A549 (cell line): ENCODE data around the gene RPL18. TPM values are rescaled to one million over a fixed set of nuclear protein-coding genes. Genes with fewer than 3 reads are reported as not detected.

Experiments
- ATAC-seq, 2 experiments: fragments of 200-7000 bp in 1 of 2; fragments of >200 bp in 1 of 2; cut with Nextera tagmentation in 1 of 2; cut with Tn5 transposase in 1 of 2; 3 replicates each; pipeline versions ENCODE4 v1.8.0 to v1.9.1; 2018 to 2020; ENCODE audit warnings: mild to moderate bottlenecking in 1 of 2, moderate library complexity in 1 of 2
- CTCF ChIA-PET: fragments of 300-600 bp; sonication (Branson Sonifier 250); formaldehyde crosslinking; extraction: SDS; loops from one replicate; lab custom pipeline; 2021; ENCODE audit warnings: antibody characterized with exemption, inconsistent platforms; lab: Yijun Ruan, JAX
- POLR2A ChIA-PET: fragments of 350-600 bp; formaldehyde crosslinking; extraction: SDS; loops from one replicate; lab custom pipeline; 2021; ENCODE audit warnings: antibody characterized with exemption, inconsistent platforms; lab: Yijun Ruan, JAX
- DNase-seq, 2 experiments: peaks; one replicate each; pipeline versions ENCODE4 v3.0.0 to v3.0.0-alpha.2; 2011 to 2016; ENCODE audit warnings: low read depth in 1 of 2, low spot score in 1 of 2
- FAIRE-seq: peaks from 2 replicates; lab custom pipeline; 2011; peaks lifted over from hg19 to GRCh38; lab: Jason Lieb, UNC
- H3K27ac ChIP-seq, 2 experiments: fragments of >200 bp; sonication (Bioruptor Twin); formaldehyde crosslinking; 3 replicates each; pipeline ENCODE4 v1.5.1; 2016 to 2017
- H3K4me1 ChIP-seq: fragments of >200 bp; sonication (Bioruptor Twin); formaldehyde crosslinking; 3 replicates; pipeline ENCODE4 v1.6.1; 2016
- H3K4me2 ChIP-seq: fragments of >200 bp; sonication (Bioruptor Twin); formaldehyde crosslinking; 3 replicates; pipeline ENCODE4 v1.6.1; 2016
- H3K4me3 ChIP-seq: fragments of >200 bp; sonication (Bioruptor Twin); formaldehyde crosslinking; 3 replicates; pipeline ENCODE4 v1.5.1; 2016
- H3K9me3 ChIP-seq: fragments of >200 bp; sonication (Bioruptor Twin); formaldehyde crosslinking; 3 replicates; pipeline ENCODE4 v1.6.1; 2016
- BHLHE40 ChIP-seq: IDR thresholded peaks from 2 replicates; pipeline ENCODE4 v1.6.1; 2012; ENCODE audit warnings: low read depth, low read length, inconsistent platforms
- CBX8 ChIP-seq: fragments of 200-600 bp; sonication (generic); IDR thresholded peaks from 2 replicates; pipeline ENCODE4 v1.6.1; 2016
- CEBPB ChIP-seq, 2 experiments: fragments of >200 bp in 1 of 2; sonication (Bioruptor Twin) in 1 of 2; formaldehyde crosslinking in 1 of 2; IDR thresholded peaks; 2 replicates each; pipeline ENCODE4 v1.6.1; 2012 to 2016
- CHD2 ChIP-seq: fragments of 150-350 bp; IDR thresholded peaks from 2 replicates; pipeline ENCODE4 v1.6.1; 2014; ENCODE audit warnings: low read length; ENCODE audit not compliant: partially characterized antibody
- EHF ChIP-seq: fragments of 250-450 bp; sonication (Bioruptor Pico); IDR thresholded peaks from 2 replicates; pipeline ENCODE4 v1.5.0; 2020; ENCODE audit warnings: mild to moderate bottlenecking
- JUN ChIP-seq, 2 experiments: fragments of >200 bp; sonication (Bioruptor Twin); formaldehyde crosslinking; IDR thresholded peaks; 2 replicates in 1 of 2; 3 replicates in 1 of 2; pipeline ENCODE4 v1.6.1; 2016 to 2017
- KDM5A ChIP-seq: fragments of 200-600 bp; sonication (generic); IDR thresholded peaks from 2 replicates; pipeline ENCODE4 v1.6.1; 2016; ENCODE audit warnings: antibody characterized with exemption, mild to moderate bottlenecking
- MAFK ChIP-seq: fragments of 450-650 bp; IDR thresholded peaks from 2 replicates; pipeline ENCODE4 v1.6.1; 2014; ENCODE audit not compliant: partially characterized antibody
- TFCP2L1 ChIP-seq: fragments of 250-450 bp; sonication (Bioruptor Pico); IDR thresholded peaks from 2 replicates; pipeline ENCODE4 v1.5.0; 2021; ENCODE audit warnings: mild to moderate bottlenecking
- TP53 ChIP-seq: fragments of 250-450 bp; sonication (Bioruptor Pico); IDR thresholded peaks from 2 replicates; pipeline ENCODE4 v1.5.0; 2021; ENCODE audit warnings: mild to moderate bottlenecking, moderate library complexity
- WGBS: methylation state at CpG from one replicate; pipeline ENCODE4 v1.1.6; 2017; ENCODE audit errors: missing lambda C conversion rate; 5-methylcytosine and 5-hydroxymethylcytosine counted together
- polyA plus RNA-seq, 4 experiments: library from polyadenylated mRNA; depleted of rRNA in 3 of 4; stranded (reverse); fragments of >200 nt; fragmentation: RNase III in 1 of 4; extraction: RNeasy Plus Mini Kit Qiagen cat#74134 plus additional on column Dnase treatment in 1 of 4; gene quantifications; 2 replicates in 3 of 4; 3 replicates in 1 of 4; pipeline ENCODE4 v1.2.3, GENCODE V29; 2011 to 2017

RPL18 gene
- polyA plus RNA-seq, 2 of the 4 experiments (the other 2 are of a cell fraction) = 1,780 to 2,696 TPM

- FAIRE-seq = no peak
- peaks cover 44% of the 10 kb centered on the region for H3K4me1 ChIP-seq
- ChIA-PET CTCF (interaction anchor here (1.0 to 18.9 kb wide), 10 partner anchors 9 to 351 kb away, joined by 3 to 396 read pairs (median 6); partner anchors contain the start of genes DBP and SPACA4), POLR2A (interaction anchor here (0.9 to 3.6 kb wide), 4 partner anchors 8 to 296 kb away, joined by 3 to 70 read pairs (median 7); no protein-coding TSS in a partner anchor)
- ATAC-seq = no peak
- H3K27ac ChIP-seq = peak overlapping the region; percentile 89 to 90
- DNase-seq = no peak
- H3K4me2 ChIP-seq = peak overlapping the region; percentile 92
- peak overlapping the region; percentile 68 for H3K4me3 ChIP-seq
- TF ChIP-seq CBX8 = no peak
- no peak for TF ChIP-seq EHF (CRISPR knock-in tag)
- TF ChIP-seq TP53 (CRISPR knock-in tag) = 0 out of 2 replicates have a peak, but pooled peaks have one; percentile 27
- 0 out of 2 replicates have a peak, but pooled peaks have one; percentile 4 for TF ChIP-seq BHLHE40
- WGBS = 56% methylated on average over 18 of the region's 18 CpGs
- no peaks in the 10 kb centered on the region for H3K9me3 ChIP-seq
Measured at GRCh38 chr19:48617146-48617937, 1.6 kb downstream of the RPL18 start.

DNA sequence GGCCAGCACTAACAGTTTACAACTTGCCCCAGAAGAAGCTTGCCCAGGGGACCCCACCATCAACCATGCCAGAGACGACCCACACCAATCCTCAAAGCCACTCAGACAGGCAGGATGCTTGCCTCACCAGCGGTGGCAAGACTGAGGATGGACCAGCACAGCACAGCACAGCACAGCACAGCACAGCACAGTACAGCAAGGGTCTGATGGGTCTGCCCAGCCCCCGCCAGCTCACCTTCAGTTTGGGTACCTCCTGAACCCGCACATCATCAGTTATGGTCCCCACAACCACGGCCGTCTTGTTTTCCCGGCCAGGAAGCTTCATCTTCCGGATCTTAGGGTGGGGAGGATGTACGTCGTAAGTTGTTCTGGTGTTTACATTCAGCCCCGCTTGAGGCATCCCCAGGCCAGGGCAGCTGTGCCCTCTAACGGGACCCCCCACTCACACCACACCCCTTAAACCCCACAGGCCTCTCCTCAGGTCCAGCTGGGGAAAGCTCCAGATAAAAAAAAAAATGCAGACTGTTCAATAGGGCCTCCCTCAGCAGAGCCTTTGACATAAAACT, 2.4 kb downstream of the RPL18 start:
- Histone ChIP-seq H3K9me3 (no peaks in the 10 kb centered on the region), H3K4me3 (peak overlapping the region; percentile 68; the same call in 2 of the 3 replicates), H3K27ac (peak overlapping the region in 1 of 2 experiments; percentile 90; a peak in 3 of 6 replicates), H3K4me2 (peak overlapping the region; percentile 92), H3K4me1 (peaks cover 44% of the 10 kb centered on the region)
- WGBS = 76% methylated on average over 12 of the region's 12 CpGs
- no peak for TF ChIP-seq TP53 (CRISPR knock-in tag)
- ChIA-PET CTCF (interaction anchor here (0.7 to 18.9 kb wide), 8 partner anchors 8 to 350 kb away, joined by 3 to 396 read pairs (median 6); partner anchors contain the start of genes DBP and SPACA4), POLR2A (interaction anchor here (0.6 to 3.6 kb wide), 3 partner anchors 7 to 124 kb away, joined by 4 to 70 read pairs (median 4); no protein-coding TSS in a partner anchor)
- no peak for DNase-seq
- ATAC-seq = no peak
- no peak for FAIRE-seq

- Histone ChIP-seq H3K27ac (peak overlapping the region in 1 of 2 experiments; percentile 90; a peak in 3 of 6 replicates), H3K4me2 (peak overlapping the region; percentile 92), H3K4me1 (peaks cover 44% of the 10 kb centered on the region), H3K9me3 (no peaks in the 10 kb centered on the region)
- no peak for FAIRE-seq
- ChIA-PET CTCF (interaction anchor here (0.7 to 18.9 kb wide), 9 partner anchors 7 to 349 kb away, joined by 3 to 396 read pairs (median 6); partner anchors contain the start of gene SPACA4), POLR2A (interaction anchor here (0.6 to 3.6 kb wide), 4 partner anchors 7 to 123 kb away, joined by 3 to 70 read pairs (median 4); no protein-coding TSS in a partner anchor)
- no peak for DNase-seq
- 76% methylated on average over 10 of the region's 16 CpGs for WGBS
- ATAC-seq = no peak
- TF ChIP-seq TFCP2L1 (CRISPR knock-in tag) (0 out of 2 replicates have a peak, but pooled peaks have one; percentile 50), KDM5A (no peak), CHD2 (no peak)
- TF ChIP-seq, all 56 proteins: peak for 1
- no peak overlapping the region for H3K4me3 ChIP-seq
Measured at GRCh38 chr19:48616041-48616436, 2.9 kb downstream of the RPL18 start.

- ChIA-PET CTCF (interaction anchor here (1.1 to 18.9 kb wide), 7 partner anchors 9 to 344 kb away, joined by 3 to 396 read pairs (median 5); partner anchors contain the start of gene KDELR1), POLR2A (interaction anchor here (0.6 to 0.8 kb wide), 2 partner anchors 122 to 220 kb away, joined by 3 read pairs; no protein-coding TSS in a partner anchor)
- Histone ChIP-seq H3K4me2 (peak overlapping the region; percentile 92), H3K4me3 (no peak overlapping the region), H3K27ac (peak overlapping the region in 1 of 2 experiments; percentile 90; a peak in 3 of 6 replicates), H3K4me1 (peaks cover 43% of the 10 kb centered on the region), H3K9me3 (no peaks in the 10 kb centered on the region)
- no peak for TF ChIP-seq CEBPB (IDR thresholded peaks at IDR 0.05)
- no peak for TF ChIP-seq CBX8
- TF ChIP-seq JUN (IDR thresholded peaks at IDR 0.05) = no peak
- peak; percentile 83 for TF ChIP-seq MAFK
- ATAC-seq (no peak), DNase-seq (no peak), FAIRE-seq (no peak)
- 73% methylated on average over 19 of the region's 19 CpGs for WGBS
Measured at GRCh38 chr19:48615231-48616040, 3.5 kb downstream of the RPL18 start.
